GM18867 (cell line): Measurements from ENCODE around the gene BZW2.

ENCODE experiments used
- ATAC-seq: cut with Tn5 transposase; IDR thresholded peaks from one replicate; pipeline ENCODE4 v1.9.1; 2021; ENCODE audit warnings: mild to moderate bottlenecking, moderate library complexity; ENCODE audit not compliant: unreplicated experiment

BZW2 gene

DNA sequence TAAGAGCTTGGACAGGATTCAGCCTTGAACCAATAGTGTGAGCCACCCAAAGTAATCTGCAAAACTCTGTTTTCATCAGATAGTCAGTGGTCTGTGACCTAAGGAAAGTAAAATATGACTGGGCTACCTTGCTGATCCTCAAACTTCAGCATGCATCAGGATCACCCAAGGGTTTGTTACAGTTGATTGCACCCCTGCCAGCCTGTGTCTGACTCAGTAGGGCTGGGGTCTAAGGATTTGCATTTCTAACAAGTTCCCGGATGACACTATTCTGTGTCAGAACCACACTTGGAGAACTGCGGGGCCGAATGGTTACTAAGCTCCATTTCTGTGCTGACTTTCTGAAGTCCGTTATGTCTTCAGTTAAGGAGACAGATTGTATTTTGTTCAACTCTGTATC, 66.9 kb downstream of the BZW2 start:
- ATAC-seq, result no peak

- no peak for ATAC-seq
Observed at GRCh38 chr7:16715928-16716327, 69.9 kb downstream of the BZW2 start.

- ATAC-seq, result no peak
Observed at GRCh38 chr7:16718111-16718656, 72.2 kb downstream of the BZW2 start.

DNA sequence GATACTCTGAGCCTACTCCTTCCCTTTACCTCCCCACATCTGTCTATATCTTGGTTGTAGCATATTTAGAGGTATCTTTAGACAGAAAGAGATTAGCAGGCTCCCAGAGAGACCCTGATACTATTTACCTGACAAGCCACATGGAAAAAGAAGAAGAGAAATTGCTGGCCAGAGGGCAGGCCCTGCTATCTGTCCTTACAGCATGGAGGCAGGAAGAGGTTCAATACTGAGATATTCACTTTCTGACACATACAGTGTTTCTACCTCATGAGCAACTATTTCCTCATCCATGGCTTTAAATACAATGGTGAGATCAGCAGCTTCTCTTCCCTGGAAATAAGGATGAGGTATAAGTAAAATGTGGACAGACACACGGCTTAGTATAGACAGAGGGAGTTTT, 73.7 kb downstream of the BZW2 start:
- no peak for ATAC-seq

- no peak for ATAC-seq
Observed at GRCh38 chr7:16721541-16721940, 75.6 kb downstream of the BZW2 start.

DNA sequence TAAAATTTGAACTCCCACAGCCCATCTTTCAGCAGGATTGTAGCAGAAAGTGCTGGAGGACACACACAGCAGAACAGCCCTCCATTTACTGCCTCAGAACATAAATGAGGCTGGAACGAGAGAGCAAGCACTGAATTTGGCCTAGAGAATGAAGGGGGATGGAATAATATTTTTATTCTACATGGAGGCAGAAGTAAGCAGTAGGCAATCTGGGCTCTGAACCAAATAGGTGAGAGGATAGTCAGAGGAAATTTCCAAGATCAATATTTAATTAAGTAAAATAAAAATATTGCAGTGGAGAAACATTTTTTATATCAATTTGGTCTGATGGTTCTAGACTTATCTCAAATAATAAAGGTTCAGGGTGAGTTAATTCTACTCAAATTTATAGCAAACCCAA, 78.4 kb downstream of the BZW2 start:
- no peak for ATAC-seq

DNA sequence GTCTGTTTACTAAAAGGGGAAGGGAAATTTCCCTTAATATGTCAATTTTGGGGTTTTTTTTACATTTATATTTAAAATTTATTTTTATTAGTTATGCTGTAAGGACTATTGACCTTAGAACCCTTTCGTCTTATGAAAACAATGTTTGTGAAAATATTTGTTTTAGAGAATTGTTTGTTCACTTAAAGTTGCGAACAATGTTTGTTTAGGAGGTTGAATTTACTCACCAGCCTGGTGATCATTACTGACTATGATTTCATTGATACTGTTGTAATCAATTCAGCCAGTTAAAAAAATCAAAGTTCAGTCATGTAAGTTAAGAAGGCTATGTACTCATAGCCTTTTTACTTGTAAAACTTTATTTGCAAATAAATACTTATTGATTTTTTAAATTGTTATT, 80.2 kb downstream of the BZW2 start:
- ATAC-seq, result no peak

- ATAC-seq, result no peak
Observed at GRCh38 chr7:16727736-16728135, 81.8 kb downstream of the BZW2 start.

DNA sequence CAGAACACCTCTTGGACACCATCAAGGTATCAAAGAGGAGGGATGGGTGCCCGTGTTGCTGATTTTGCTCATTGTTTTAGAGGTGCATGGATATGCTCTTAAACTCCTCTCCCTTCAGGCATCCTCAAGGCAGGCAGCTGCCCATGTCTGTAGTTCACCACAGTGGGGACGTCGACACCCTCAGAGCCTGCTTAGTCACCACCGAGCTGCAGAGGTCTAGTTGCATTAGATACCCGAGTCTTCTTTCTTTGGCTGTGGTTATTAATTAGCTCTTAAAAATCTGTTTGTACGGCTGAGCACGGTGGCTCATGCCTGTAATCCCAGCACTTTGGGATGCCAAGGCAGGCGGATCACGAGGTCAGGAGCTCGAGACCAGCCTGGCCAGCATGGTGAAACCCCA, 82.8 kb downstream of the BZW2 start:
- no peak for ATAC-seq

GRCh38 chr7:16729541-16729940, 83.6 kb downstream of the BZW2 start:
- no peak for ATAC-seq

GRCh38 chr7:16730937-16731336, 85.0 kb downstream of the BZW2 start:
- no peak for ATAC-seq

DNA sequence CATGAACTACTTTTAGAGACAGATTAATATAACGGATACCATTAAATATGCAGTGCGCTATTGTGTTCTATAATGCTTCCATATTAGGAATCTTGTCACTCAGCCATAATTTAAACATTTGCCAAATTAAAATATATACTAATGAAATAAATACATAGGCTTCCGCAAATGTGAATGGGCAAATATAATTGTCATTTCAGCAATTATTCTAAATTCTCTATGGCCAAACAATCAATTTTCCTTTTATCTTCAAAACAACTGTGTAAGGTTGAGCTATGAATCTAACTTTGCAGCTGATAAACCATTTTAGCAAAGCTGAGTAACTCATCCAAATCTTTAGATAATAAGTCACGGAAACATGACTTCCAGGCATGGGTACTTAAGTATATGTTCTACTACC, 86.8 kb downstream of the BZW2 start:
- ATAC-seq, result no peak

DNA sequence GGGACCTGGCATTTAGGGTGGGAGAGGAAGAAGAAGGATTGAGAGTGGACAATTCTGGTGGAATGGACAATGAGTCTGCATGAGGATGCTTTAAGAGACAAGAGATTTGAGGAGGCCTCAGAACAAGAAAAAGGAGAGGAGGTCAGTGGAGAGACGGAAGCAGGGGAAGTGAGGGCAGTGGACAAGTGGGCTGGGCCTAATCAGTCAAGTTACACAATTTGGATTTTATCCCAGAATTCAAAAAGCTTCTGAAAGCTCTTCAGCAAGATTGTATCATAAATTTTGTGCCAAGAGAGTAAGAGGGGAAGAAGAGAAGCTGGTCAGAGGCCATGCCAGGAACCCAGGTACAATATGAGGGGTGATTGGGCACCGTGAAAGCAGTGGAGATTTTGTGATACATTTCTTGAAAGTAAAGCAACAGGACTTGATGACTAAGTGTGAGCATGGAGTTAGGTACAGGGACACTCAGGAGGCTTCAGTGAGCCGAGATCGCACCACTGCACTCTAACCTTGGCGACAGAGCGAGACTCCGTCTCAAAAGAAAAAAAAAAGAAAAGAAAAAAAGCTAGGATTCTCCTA, 88.3 kb downstream of the BZW2 start:
- no peak for ATAC-seq

DNA sequence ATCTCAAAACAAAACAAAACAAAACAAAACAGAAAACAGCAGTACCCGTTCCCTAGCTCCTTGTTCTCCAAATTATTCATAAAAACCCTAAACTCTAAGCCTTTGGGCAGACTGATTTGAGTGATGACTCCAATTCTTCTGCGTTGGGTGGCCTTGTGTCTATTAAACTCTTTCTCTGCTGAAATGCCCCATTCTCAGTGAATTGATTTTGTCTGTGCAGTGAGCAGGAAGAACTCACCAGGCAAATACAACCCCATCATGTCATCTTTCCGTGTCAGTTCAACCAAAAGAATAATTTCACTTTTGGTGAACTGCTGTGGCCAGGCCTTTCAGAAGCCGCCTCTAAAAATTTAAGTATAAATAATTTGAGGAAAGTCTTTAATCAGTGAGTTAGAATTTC, 89.0 kb downstream of the BZW2 start:
- ATAC-seq, result no peak

- ATAC-seq, result no peak
Observed at GRCh38 chr7:16738011-16738688, 92.2 kb downstream of the BZW2 start.

- ATAC-seq, result no peak
Observed at GRCh38 chr7:16739863-16740622, 94.1 kb downstream of the BZW2 start.

- ATAC-seq, result no peak
Observed at GRCh38 chr7:16740623-16740953, 94.6 kb downstream of the BZW2 start.

DNA sequence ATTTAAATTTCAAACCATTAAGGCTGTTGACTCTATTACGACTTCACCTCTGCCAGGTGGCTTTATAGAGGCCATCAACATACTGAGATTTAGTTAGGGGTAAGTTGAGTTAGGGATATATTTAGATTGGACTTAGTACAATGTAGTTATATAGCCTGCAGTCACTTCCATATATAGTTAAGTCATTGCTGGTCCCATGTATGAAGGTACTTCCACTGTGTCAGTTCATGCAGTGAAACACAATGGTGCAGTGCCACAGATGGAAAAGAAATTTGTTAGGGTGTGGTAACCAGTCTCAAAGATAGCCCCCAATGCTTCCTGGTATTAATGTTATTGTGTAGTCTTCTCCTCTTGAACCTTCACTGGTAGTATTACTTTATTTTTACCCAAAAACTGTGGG, 95.0 kb downstream of the BZW2 start:
- ATAC-seq, result no peak

DNA sequence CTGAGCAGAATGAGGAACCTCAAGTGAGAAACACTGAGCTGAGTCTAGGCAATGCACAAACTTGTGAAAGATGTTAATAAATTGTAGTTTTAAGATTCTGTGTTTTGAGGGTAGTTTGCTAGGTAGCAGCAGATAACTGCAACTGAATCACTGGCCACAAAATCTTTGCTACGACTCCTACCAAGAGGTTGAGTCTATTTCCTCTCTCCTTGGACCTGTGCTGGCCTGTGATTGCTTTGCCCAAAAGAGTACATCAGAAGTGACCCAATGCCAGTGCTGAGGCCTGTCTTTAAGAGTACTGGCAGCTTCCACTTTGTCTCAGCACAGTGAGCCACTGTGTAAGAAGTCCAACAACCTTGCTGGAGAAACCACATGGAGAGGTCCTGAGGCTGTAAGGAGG, 95.7 kb downstream of the BZW2 start:
- no peak for ATAC-seq

DNA sequence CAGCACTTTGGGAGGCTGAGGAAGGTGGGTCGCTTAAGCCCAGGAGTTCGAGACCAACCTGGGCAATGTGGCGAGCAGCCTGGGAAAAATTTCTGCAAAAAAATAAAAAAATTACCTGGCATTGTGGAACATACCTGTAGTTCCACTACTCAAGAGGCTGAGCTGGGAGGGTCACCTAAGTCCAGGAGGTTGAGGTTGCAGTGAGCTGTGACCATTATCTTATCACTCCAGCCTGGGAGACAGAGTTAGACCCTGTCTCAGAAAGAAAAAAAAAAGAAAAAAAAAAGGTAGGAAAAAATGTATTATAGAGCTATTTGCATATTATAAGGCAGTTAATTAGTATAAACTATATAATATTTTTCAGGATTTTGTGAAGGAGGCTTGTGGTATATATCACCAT, 96.6 kb downstream of the BZW2 start:
- ATAC-seq, result no peak

DNA sequence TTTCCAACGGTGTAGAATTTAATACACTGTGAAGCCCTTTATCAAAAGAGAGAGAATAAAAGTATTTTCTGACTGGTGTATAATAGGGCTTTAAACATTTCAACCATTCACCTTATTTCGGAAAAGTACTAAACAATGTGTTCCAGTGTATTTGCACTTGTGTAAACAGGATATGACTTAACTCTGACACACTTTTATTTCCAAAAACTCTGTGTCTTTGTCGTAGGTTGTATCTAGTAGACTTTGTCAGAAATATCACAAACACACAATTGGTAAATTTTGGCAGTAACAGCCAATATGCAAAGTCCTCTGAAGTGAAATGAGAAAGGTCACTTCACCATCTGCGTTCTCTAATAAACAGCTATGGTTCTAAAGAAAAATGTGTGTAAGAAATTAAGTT, 97.3 kb downstream of the BZW2 start:
- no peak for ATAC-seq
